IPS DF 6.9 (cell line): ENCODE data around the gene DUS1L.

Experiments used
- DNase-seq: peaks from one replicate; pipeline ENCODE4 v3.0.0-alpha.2; 2013; ENCODE audit warnings: low read depth, low spot score
- H3K27ac ChIP-seq: one replicate; pipeline ENCODE4 v1.5.1; 2013; ENCODE audit warnings: low read length, control low read depth
- H3K27me3 ChIP-seq: 2 replicates; pipeline ENCODE4 v1.6.1; 2013; ENCODE audit warnings: mild to moderate bottlenecking, low read length; ENCODE audit not compliant: control insufficient read depth, insufficient read depth
- H3K36me3 ChIP-seq: 2 replicates; pipeline ENCODE4 v1.6.1; 2013; ENCODE audit warnings: low read length; ENCODE audit not compliant: control insufficient read depth, insufficient read depth
- H3K4me1 ChIP-seq: 2 replicates; pipeline ENCODE4 v1.6.1; 2013; ENCODE audit warnings: low read length; ENCODE audit not compliant: control insufficient read depth, insufficient read depth
- H3K4me3 ChIP-seq: 2 replicates; pipeline ENCODE4 v1.5.1; 2013; ENCODE audit warnings: mild to moderate bottlenecking, low read length
- H3K9me3 ChIP-seq: 2 replicates; pipeline ENCODE4 v1.6.1; 2013; ENCODE audit warnings: low read length, inconsistent platforms; ENCODE audit not compliant: control insufficient read depth, insufficient read depth
- WGBS: extraction: QIAGEN DNeasy Blood & Tissue Kit; methylation state at CpG from one replicate; pipeline ENCODE4 v1.1.7; 2013; ENCODE audit warnings: mixed read lengths, missing lambda C conversion rate; ENCODE audit not compliant: insufficient read length, insufficient coverage; 5-methylcytosine and 5-hydroxymethylcytosine counted together

DUS1L gene

GRCh38 chr17:82108038-82108437, 42.4 kb upstream of the DUS1L start:
- Histone ChIP-seq H3K9me3 (no peaks in the 10 kb centered on the region), H3K27me3 (no peaks in the 10 kb centered on the region), H3K4me1 (peaks cover 15% of the 10 kb centered on the region), H3K27ac (no peak overlapping the region), H3K4me3 (no peak overlapping the region), H3K36me3 (0 out of 2 replicates have a peak, but pooled peaks cover 3% of the 10 kb centered on the region)
- no peak for DNase-seq
- WGBS: no CpG with 5 or more reads among the region's 14 CpGs

GRCh38 chr17:82107341-82107860, 41.8 kb upstream of the DUS1L start:
- no peak for DNase-seq
- no CpG with 5 or more reads among the region's 24 CpGs for WGBS
- peaks cover 3% of the 10 kb centered on the region; the same call in 1 of the 2 replicates for H3K36me3 ChIP-seq
- no peaks in the 10 kb centered on the region for H3K27me3 ChIP-seq
- H3K4me1 ChIP-seq: peaks cover 18% of the 10 kb centered on the region
- H3K9me3 ChIP-seq: no peaks in the 10 kb centered on the region
- H3K27ac ChIP-seq: no peak overlapping the region
- H3K4me3 ChIP-seq: no peak overlapping the region

- H3K4me1 ChIP-seq: peaks cover 18% of the 10 kb centered on the region
- no peaks in the 10 kb centered on the region for H3K27me3 ChIP-seq
- H3K36me3 ChIP-seq: peaks cover 3% of the 10 kb centered on the region; the same call in 1 of the 2 replicates
- H3K27ac ChIP-seq: no peak overlapping the region
- no CpG with 5 or more reads among the region's 9 CpGs for WGBS
- H3K9me3 ChIP-seq: no peaks in the 10 kb centered on the region
- no peak overlapping the region for H3K4me3 ChIP-seq
- no peak for DNase-seq
Observed at GRCh38 chr17:82106688-82107305, 41.2 kb upstream of the DUS1L start.

GRCh38 chr17:82105882-82106687, 40.5 kb upstream of the DUS1L start:
- no peaks in the 10 kb centered on the region for H3K27me3 ChIP-seq
- DNase-seq: peak; percentile 76
- no peaks in the 10 kb centered on the region for H3K9me3 ChIP-seq
- no CpG with 5 or more reads among the region's 24 CpGs for WGBS
- H3K4me1 ChIP-seq: peaks cover 18% of the 10 kb centered on the region
- H3K27ac ChIP-seq: no peak overlapping the region
- no peak overlapping the region for H3K4me3 ChIP-seq
- H3K36me3 ChIP-seq: peaks cover 3% of the 10 kb centered on the region; the same call in 1 of the 2 replicates

GRCh38 chr17:82105417-82105881, 39.8 kb upstream of the DUS1L start:
- DNase-seq: no peak
- Histone ChIP-seq H3K27ac (no peak overlapping the region), H3K9me3 (no peaks in the 10 kb centered on the region), H3K36me3 (peaks cover 3% of the 10 kb centered on the region; the same call in 1 of the 2 replicates), H3K27me3 (no peaks in the 10 kb centered on the region), H3K4me1 (peaks cover 21% of the 10 kb centered on the region), H3K4me3 (no peak overlapping the region)
- no CpG with 5 or more reads among the region's 13 CpGs for WGBS

- no peak for DNase-seq
- H3K4me1 ChIP-seq: peaks cover 23% of the 10 kb centered on the region
- no peak overlapping the region for H3K4me3 ChIP-seq
- H3K27me3 ChIP-seq: no peaks in the 10 kb centered on the region
- peaks cover 3% of the 10 kb centered on the region; the same call in 1 of the 2 replicates for H3K36me3 ChIP-seq
- no peak overlapping the region for H3K27ac ChIP-seq
- no peaks in the 10 kb centered on the region for H3K9me3 ChIP-seq
- WGBS: no CpG with 5 or more reads among the region's 11 CpGs
Observed at GRCh38 chr17:82104797-82105416, 39.3 kb upstream of the DUS1L start.

GRCh38 chr17:82103553-82104451, 38.2 kb upstream of the DUS1L start:
- no peaks in the 10 kb centered on the region for H3K9me3 ChIP-seq
- no peak overlapping the region for H3K4me3 ChIP-seq
- H3K27ac ChIP-seq: no peak overlapping the region
- peaks cover 23% of the 10 kb centered on the region for H3K4me1 ChIP-seq
- H3K27me3 ChIP-seq: no peaks in the 10 kb centered on the region
- peaks cover 3% of the 10 kb centered on the region; the same call in 1 of the 2 replicates for H3K36me3 ChIP-seq
- WGBS: no CpG with 5 or more reads among the region's 24 CpGs
- DNase-seq: no peak

GRCh38 chr17:82101767-82102679, 36.4 kb upstream of the DUS1L start:
- no peak for DNase-seq
- Histone ChIP-seq H3K4me1 (peaks cover 23% of the 10 kb centered on the region), H3K4me3 (no peak overlapping the region), H3K36me3 (no peaks in the 10 kb centered on the region; the same call in 1 of the 2 replicates), H3K27ac (no peak overlapping the region), H3K27me3 (no peaks in the 10 kb centered on the region), H3K9me3 (no peaks in the 10 kb centered on the region)
- WGBS: no CpG with 5 or more reads among the region's 18 CpGs

GRCh38 chr17:82101301-82101715, 35.7 kb upstream of the DUS1L start:
- no peak for DNase-seq

More at GRCh38 chr17:82101301-82101715, 35.7 kb upstream of the DUS1L start:
- peaks cover 24% of the 10 kb centered on the region for H3K4me1 ChIP-seq
- no peak overlapping the region for H3K4me3 ChIP-seq
- WGBS: no CpG with 5 or more reads among the region's 10 CpGs
- no peaks in the 10 kb centered on the region; the same call in 1 of the 2 replicates for H3K36me3 ChIP-seq
- H3K27ac ChIP-seq: no peak overlapping the region
- H3K9me3 ChIP-seq: no peaks in the 10 kb centered on the region
- H3K27me3 ChIP-seq: no peaks in the 10 kb centered on the region
